Liver (tissue), 9 donors: Measurements from ENCODE around the gene C1orf174. TPM values are rescaled to one million over a fixed set of nuclear protein-coding genes. Genes with fewer than 3 reads are reported as not detected.

Experiments used
- DNase-seq: peaks from one replicate; pipeline ENCODE4 v3.0.0-alpha.2; 2017; ENCODE audit warnings: low spot score
- H3K27ac ChIP-seq, 2 donors: one replicate each; pipeline ENCODE4 v1.7.0; 2013; ENCODE audit warnings: inconsistent platforms in 2 of 2, low read length in 2 of 2, control low read depth in 1 of 2, low read depth in 1 of 2, mild to moderate bottlenecking in 1 of 2
- H3K27me3 ChIP-seq, 4 donors: one replicate each; pipeline versions ENCODE4 v1.6.1 to v1.7.0; 2013; ENCODE audit warnings: low read length in 3 of 4, inconsistent platforms in 1 of 4, mild to moderate bottlenecking in 1 of 4, moderate library complexity in 1 of 4; ENCODE audit not compliant: control insufficient read depth in 4 of 4, insufficient read depth in 4 of 4
- H3K36me3 ChIP-seq, 4 donors: one replicate each; pipeline versions ENCODE4 v1.6.1 to v1.7.0; 2013; ENCODE audit warnings: low read length in 3 of 4, mild to moderate bottlenecking in 3 of 4, low read depth in 1 of 4, moderate library complexity in 1 of 4; ENCODE audit not compliant: control insufficient read depth in 4 of 4, insufficient read depth in 3 of 4
- H3K4me1 ChIP-seq, 4 donors: one replicate each; pipeline versions ENCODE4 v1.6.1 to v1.7.0; 2013; ENCODE audit warnings: low read length in 3 of 4, mild to moderate bottlenecking in 3 of 4, moderate library complexity in 1 of 4; ENCODE audit not compliant: control insufficient read depth in 4 of 4, insufficient read depth in 4 of 4
- H3K4me3 ChIP-seq, 3 donors: one replicate each; pipeline versions ENCODE4 v1.6.1 to v1.7.0; 2013; ENCODE audit warnings: low read length in 3 of 3, control low read depth in 1 of 3, low read depth in 1 of 3, mild to moderate bottlenecking in 1 of 3
- H3K9ac ChIP-seq, 2 donors: one replicate each; pipeline ENCODE4 v1.7.0; 2013; ENCODE audit warnings: low read length in 2 of 2, mild to moderate bottlenecking in 2 of 2, moderate library complexity in 2 of 2, control low read depth in 1 of 2, low read depth in 1 of 2
- H3K9me3 ChIP-seq, 4 donors: one replicate each; pipeline versions ENCODE4 v1.6.1 to v1.7.0; 2013; ENCODE audit warnings: low read length in 3 of 4; ENCODE audit not compliant: control insufficient read depth in 4 of 4
- CTCF ChIP-seq: fragments of 150-350 bp; IDR thresholded peaks from 2 replicates; pipeline ENCODE4 v1.5.1; 2017; ENCODE audit warnings: improper control_type of control experiment, low read depth, low read length; ENCODE audit not compliant: missing input control
- EGR1 ChIP-seq, 2 donors: IDR thresholded peaks; 2 replicates each; pipeline ENCODE4 v1.6.1; 2016 to 2018; ENCODE audit warnings: antibody characterized with exemption in 2 of 2, low read depth in 2 of 2
- FOXA1 ChIP-seq: IDR thresholded peaks from 2 replicates; pipeline ENCODE4 v1.6.1; 2016; ENCODE audit warnings: antibody characterized with exemption
- GABPA ChIP-seq, 2 donors: IDR thresholded peaks in 1 of 2; conservative IDR thresholded peaks in 1 of 2; 2 replicates each; pipeline ENCODE4 v1.6.1; 2016; ENCODE audit warnings: antibody characterized with exemption in 2 of 2, mild to moderate bottlenecking in 1 of 2, moderate library complexity in 1 of 2
- HNF4A ChIP-seq, 2 donors: conservative IDR thresholded peaks; 2 replicates each; pipeline ENCODE4 v1.6.1; 2016; ENCODE audit warnings: antibody characterized with exemption in 2 of 2, mild to moderate bottlenecking in 2 of 2
- HNF4G ChIP-seq: IDR thresholded peaks from 2 replicates; pipeline ENCODE4 v1.6.1; 2016; ENCODE audit warnings: antibody characterized with exemption
- JUND ChIP-seq, 2 donors: IDR thresholded peaks; 2 replicates each; pipeline ENCODE4 v1.6.1; 2016; ENCODE audit warnings: antibody characterized with exemption in 2 of 2
- MAX ChIP-seq: IDR thresholded peaks from 2 replicates; pipeline ENCODE4 v1.6.1; 2016; ENCODE audit warnings: antibody characterized with exemption
- NR2F2 ChIP-seq: IDR thresholded peaks from 2 replicates; pipeline ENCODE4 v1.6.1; 2016; ENCODE audit warnings: antibody characterized with exemption
- RXRA ChIP-seq, 2 donors: IDR thresholded peaks; 2 replicates each; pipeline ENCODE4 v1.6.1; 2017 to 2018; ENCODE audit warnings: antibody characterized with exemption in 2 of 2, mild to moderate bottlenecking in 1 of 2
- SP1 ChIP-seq: IDR thresholded peaks from 2 replicates; pipeline ENCODE4 v1.6.1; 2018; ENCODE audit warnings: antibody characterized with exemption, mild to moderate bottlenecking
- TAF1 ChIP-seq: conservative IDR thresholded peaks from 2 replicates; pipeline ENCODE4 v1.6.1; 2016; ENCODE audit warnings: antibody characterized with exemption, mild to moderate bottlenecking
- YY1 ChIP-seq: IDR thresholded peaks from 2 replicates; pipeline ENCODE4 v1.6.1; 2016; ENCODE audit warnings: antibody characterized with exemption, mild to moderate bottlenecking
- WGBS: extraction: QIAGEN DNeasy Blood & Tissue Kit; methylation state at CpG from one replicate; pipeline ENCODE4 v1.1.7; 2013; 5-methylcytosine and 5-hydroxymethylcytosine counted together
- polyA plus RNA-seq, 2 donors: library from polyadenylated mRNA; stranded (reverse) in 1 of 2; unstranded in 1 of 2; fragments of 200-250 nt in 1 of 2; fragments of >200 nt in 1 of 2; fragmentation: Nextera tagmentation in 1 of 2; extraction: Ambion mirVana in 1 of 2; gene quantifications; one replicate each; pipeline versions ENCODE4 v1.2.1 to v1.2.3, GENCODE V29; 2013 to 2015
- total RNA-seq, 2 donors: library from RNA; depleted of rRNA; stranded (reverse); fragments of >200 nt; gene quantifications; one replicate each; pipeline ENCODE4 v1.2.3, GENCODE V29; 2014
- TF ChIP-seq, protein P1 (sequence below): IDR thresholded peaks from 2 replicates; pipeline ENCODE4 v1.6.1; 2016; ENCODE audit warnings: antibody characterized with exemption
- TF ChIP-seq, protein P2 (sequence below): IDR thresholded peaks from 2 replicates; pipeline ENCODE4 v1.6.1; 2016; ENCODE audit warnings: antibody characterized with exemption
- donor health status: healthy.
- donor health status: healthy.
- donor health status: healthy.
- donor health status: healthy.
- donor health status: healthy.

C1orf174 gene
- total and polyA plus RNA-seq, 4 donors, result 10.4 to 17.0 (median 13.8) TPM

DNA sequence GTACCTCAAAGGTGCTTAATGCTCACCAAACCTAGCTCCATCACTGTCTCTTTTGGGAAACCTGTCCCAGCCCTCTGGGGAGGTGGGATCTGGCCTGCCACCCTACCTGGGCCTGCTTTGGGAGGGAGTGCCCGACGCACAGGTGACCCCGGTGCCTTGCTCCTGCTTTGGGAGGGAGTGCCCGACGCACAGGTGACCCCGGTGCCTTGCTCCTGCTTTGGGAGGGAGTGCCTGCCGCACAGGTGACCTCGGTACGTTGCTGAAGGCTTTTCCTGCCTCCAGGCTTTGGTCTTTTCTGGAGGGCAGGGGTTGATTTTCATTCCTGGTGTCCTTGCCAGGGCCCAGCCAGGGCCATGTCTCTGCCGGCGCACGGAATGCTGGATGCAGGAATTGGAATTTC, 25.2 kb upstream of the C1orf174 start:
- Histone ChIP-seq H3K4me1 (no peaks in the 10 kb centered on the region), H3K9ac (no peak overlapping the region), H3K27me3 (peaks cover 0 to 3% (median under 1%) of the 10 kb centered on the region in 4 donors), H3K27ac (no peak overlapping the region), H3K9me3 (peaks cover 0 to 2% (median 0%) of the 10 kb centered on the region in 4 donors), H3K4me3 (no peak overlapping the region), H3K36me3 (no peaks in the 10 kb centered on the region)
- WGBS, result 84% methylated on average over 12 of the region's 12 CpGs
- DNase-seq, result no peak
- no peak for TF ChIP-seq HNF4A (conservative IDR thresholded peaks at IDR 0.05)
- TF ChIP-seq, protein P1, sequence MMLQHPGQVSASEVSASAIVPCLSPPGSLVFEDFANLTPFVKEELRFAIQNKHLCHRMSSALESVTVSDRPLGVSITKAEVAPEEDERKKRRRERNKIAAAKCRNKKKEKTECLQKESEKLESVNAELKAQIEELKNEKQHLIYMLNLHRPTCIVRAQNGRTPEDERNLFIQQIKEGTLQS, result no peak

DNA sequence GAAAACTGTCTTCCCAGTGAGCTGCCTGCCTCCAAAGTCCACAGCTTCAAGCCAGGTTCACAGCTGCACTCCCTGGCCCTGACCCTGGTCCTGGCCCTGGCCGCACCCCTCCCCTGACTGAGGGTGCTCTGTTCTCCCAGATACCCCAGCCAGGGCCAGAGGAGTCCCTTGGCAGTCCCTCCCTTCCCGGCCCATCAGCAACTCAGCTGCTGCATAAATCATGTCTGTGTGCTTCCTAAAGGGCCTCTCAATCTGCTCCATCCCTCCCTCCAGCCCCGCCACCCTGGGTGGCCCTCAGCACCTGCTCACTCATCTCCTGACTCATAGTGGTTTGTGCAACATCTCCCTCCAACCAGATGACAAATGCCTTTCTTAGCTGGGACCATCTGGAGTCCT, 24.8 kb upstream of the C1orf174 start:
- TF ChIP-seq, protein P2, sequence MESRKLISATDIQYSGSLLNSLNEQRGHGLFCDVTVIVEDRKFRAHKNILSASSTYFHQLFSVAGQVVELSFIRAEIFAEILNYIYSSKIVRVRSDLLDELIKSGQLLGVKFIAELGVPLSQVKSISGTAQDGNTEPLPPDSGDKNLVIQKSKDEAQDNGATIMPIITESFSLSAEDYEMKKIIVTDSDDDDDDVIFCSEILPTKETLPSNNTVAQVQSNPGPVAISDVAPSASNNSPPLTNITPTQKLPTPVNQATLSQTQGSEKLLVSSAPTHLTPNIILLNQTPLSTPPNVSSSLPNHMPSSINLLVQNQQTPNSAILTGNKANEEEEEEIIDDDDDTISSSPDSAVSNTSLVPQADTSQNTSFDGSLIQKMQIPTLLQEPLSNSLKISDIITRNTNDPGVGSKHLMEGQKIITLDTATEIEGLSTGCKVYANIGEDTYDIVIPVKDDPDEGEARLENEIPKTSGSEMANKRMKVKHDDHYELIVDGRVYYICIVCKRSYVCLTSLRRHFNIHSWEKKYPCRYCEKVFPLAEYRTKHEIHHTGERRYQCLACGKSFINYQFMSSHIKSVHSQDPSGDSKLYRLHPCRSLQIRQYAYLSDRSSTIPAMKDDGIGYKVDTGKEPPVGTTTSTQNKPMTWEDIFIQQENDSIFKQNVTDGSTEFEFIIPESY, result no peak
- no peak for TF ChIP-seq CTCF
- TF ChIP-seq GABPA (IDR thresholded peaks at IDR 0.05 in 1 of 2, conservative IDR thresholded peaks at IDR 0.05 in 1 of 2), result no peak
- TF ChIP-seq JUND (IDR thresholded peaks at IDR 0.05), result no peak
- TF ChIP-seq EGR1 (IDR thresholded peaks at IDR 0.05; ENCODE audit: low read depth in 2 of 2), result no peak
- Histone ChIP-seq H3K4me3 (no peak overlapping the region), H3K9me3 (peaks cover 0 to 2% (median 0%) of the 10 kb centered on the region in 4 donors), H3K9ac (no peak overlapping the region), H3K27ac (no peak overlapping the region), H3K4me1 (no peaks in the 10 kb centered on the region), H3K36me3 (no peaks in the 10 kb centered on the region), H3K27me3 (peaks cover 0 to 3% (median under 1%) of the 10 kb centered on the region in 4 donors)
- WGBS, result 51% methylated on average over 3 of the region's 3 CpGs
- DNase-seq, result no peak

GRCh38 chr1:3924186-3924824, 24.2 kb upstream of the C1orf174 start:
- no peak overlapping the region for H3K27ac ChIP-seq
- DNase-seq, result no peak
- peaks cover 0 to 2% (median 0%) of the 10 kb centered on the region in 4 donors for H3K9me3 ChIP-seq
- no peaks in the 10 kb centered on the region for H3K4me1 ChIP-seq
- H3K4me3 ChIP-seq, result no peak overlapping the region
- 59% methylated on average over 13 of the region's 13 CpGs for WGBS
- H3K36me3 ChIP-seq, result no peaks in the 10 kb centered on the region
- no peak overlapping the region for H3K9ac ChIP-seq
- peaks cover 0 to 3% (median under 1%) of the 10 kb centered on the region in 4 donors for H3K27me3 ChIP-seq
- TF ChIP-seq, protein P1, result no peak
- no peak for TF ChIP-seq JUND (IDR thresholded peaks at IDR 0.05)
- TF ChIP-seq MAX, result no peak
- TF ChIP-seq HNF4G, result no peak
- TF ChIP-seq NR2F2, result no peak
- TF ChIP-seq CTCF, result no peak
- no peak for TF ChIP-seq TAF1
- TF ChIP-seq HNF4A (conservative IDR thresholded peaks at IDR 0.05), result no peak
- TF ChIP-seq, protein P2, result no peak
- TF ChIP-seq SP1, result no peak
- no peak for TF ChIP-seq FOXA1
- TF ChIP-seq GABPA (IDR thresholded peaks at IDR 0.05 in 1 of 2, conservative IDR thresholded peaks at IDR 0.05 in 1 of 2), result no peak
- no peak for TF ChIP-seq RXRA (IDR thresholded peaks at IDR 0.05)
- TF ChIP-seq YY1, result no peak
